Astrocyte (in vitro differentiated cells and primary cell): ENCODE results near the gene UBAC1. TPM values are rescaled to one million over a fixed set of nuclear protein-coding genes. Genes with fewer than 3 reads are reported as not detected.

Experiments
- DNase-seq: peaks from one replicate; pipeline ENCODE4 v3.0.0-alpha.2; 2010; ENCODE audit warnings: low read depth
- FAIRE-seq: peaks from 2 replicates; lab custom pipeline; 2011; peaks lifted over from hg19 to GRCh38; lab: Jason Lieb, UNC
- H2AFZ ChIP-seq: 2 replicates; pipeline ENCODE4 v1.6.0; 2012; ENCODE audit warnings: low read depth, low read length, inconsistent platforms
- H3K27ac ChIP-seq: 2 replicates; pipeline ENCODE4 v1.5.1; 2011; ENCODE audit warnings: low read depth, low read length, inconsistent platforms
- H3K27me3 ChIP-seq: 2 replicates; pipeline ENCODE4 v1.6.0; 2011; ENCODE audit warnings: low read length, inconsistent platforms; ENCODE audit not compliant: insufficient read depth
- H3K36me3 ChIP-seq: 2 replicates; pipeline ENCODE4 v1.5.1; 2011; ENCODE audit warnings: low read length, inconsistent platforms; ENCODE audit not compliant: insufficient read depth
- H3K4me1 ChIP-seq: 2 replicates; pipeline ENCODE4 v1.5.1; 2011; ENCODE audit warnings: low read length, inconsistent platforms; ENCODE audit not compliant: insufficient read depth
- H3K4me2 ChIP-seq: 2 replicates; pipeline ENCODE4 v1.6.0; 2012; ENCODE audit warnings: low read length, inconsistent platforms
- H3K4me3 ChIP-seq: 2 replicates; pipeline ENCODE4 v1.5.1; 2011; ENCODE audit warnings: low read depth, mild to moderate bottlenecking, low read length, inconsistent platforms; ENCODE audit not compliant: insufficient read depth
- H3K79me2 ChIP-seq: 2 replicates; pipeline ENCODE4 v1.6.0; 2012; ENCODE audit warnings: mild to moderate bottlenecking, low read length, inconsistent platforms; ENCODE audit not compliant: insufficient read depth
- H3K9ac ChIP-seq: 2 replicates; pipeline ENCODE4 v1.6.0; 2012; ENCODE audit warnings: mild to moderate bottlenecking, low read length, inconsistent platforms
- H3K9me3 ChIP-seq: 2 replicates; pipeline ENCODE4 v1.5.1; 2012; ENCODE audit warnings: low read depth, mild to moderate bottlenecking, low read length, inconsistent platforms; ENCODE audit not compliant: insufficient read depth
- H4K20me1 ChIP-seq: 2 replicates; pipeline ENCODE4 v1.6.0; 2012; ENCODE audit warnings: low read length, inconsistent platforms; ENCODE audit not compliant: insufficient read depth
- H3K27ac Mint-ChIP-seq: one replicate; pipeline ENCODE4 v1.8.0; 2021; ENCODE audit warnings: mild to moderate bottlenecking, mixed read lengths; ENCODE audit not compliant: unreplicated experiment
- H3K27me3 Mint-ChIP-seq: one replicate; pipeline ENCODE4 v1.8.0; 2021; ENCODE audit warnings: low read depth, mixed read lengths; ENCODE audit not compliant: unreplicated experiment
- H3K36me3 Mint-ChIP-seq: one replicate; pipeline ENCODE4 v1.8.0; 2021; ENCODE audit warnings: low read depth, mixed read lengths; ENCODE audit not compliant: unreplicated experiment
- H3K4me1 Mint-ChIP-seq: one replicate; pipeline ENCODE4 v1.8.0; 2021; ENCODE audit warnings: low read depth, mixed read lengths; ENCODE audit not compliant: unreplicated experiment
- H3K4me3 Mint-ChIP-seq: one replicate; pipeline ENCODE4 v1.8.0; 2021; ENCODE audit warnings: mild to moderate bottlenecking, moderate library complexity, mixed read lengths; ENCODE audit not compliant: unreplicated experiment
- H3K9me3 Mint-ChIP-seq: one replicate; pipeline ENCODE4 v1.8.0; 2021; ENCODE audit warnings: mild to moderate bottlenecking, mixed read lengths; ENCODE audit not compliant: unreplicated experiment
- CTCF ChIP-seq: IDR thresholded peaks from 2 replicates; pipeline ENCODE4 v1.5.1; 2011; ENCODE audit warnings: low read depth, mild to moderate bottlenecking, inconsistent platforms, low read length, moderate library complexity; ENCODE audit not compliant: insufficient read depth
- EZH2 ChIP-seq: IDR thresholded peaks from 2 replicates; pipeline ENCODE4 v1.6.1; 2012; ENCODE audit warnings: mild to moderate bottlenecking, low read length, inconsistent platforms; ENCODE audit not compliant: insufficient read depth
- total RNA-seq: library from RNA; stranded (reverse); gene quantifications from 2 replicates; pipeline ENCODE4 v1.2.1, GENCODE V29; 2021

UBAC1 gene
- total RNA-seq, 1 donor from 2014 or later: 31.8 TPM

DNA sequence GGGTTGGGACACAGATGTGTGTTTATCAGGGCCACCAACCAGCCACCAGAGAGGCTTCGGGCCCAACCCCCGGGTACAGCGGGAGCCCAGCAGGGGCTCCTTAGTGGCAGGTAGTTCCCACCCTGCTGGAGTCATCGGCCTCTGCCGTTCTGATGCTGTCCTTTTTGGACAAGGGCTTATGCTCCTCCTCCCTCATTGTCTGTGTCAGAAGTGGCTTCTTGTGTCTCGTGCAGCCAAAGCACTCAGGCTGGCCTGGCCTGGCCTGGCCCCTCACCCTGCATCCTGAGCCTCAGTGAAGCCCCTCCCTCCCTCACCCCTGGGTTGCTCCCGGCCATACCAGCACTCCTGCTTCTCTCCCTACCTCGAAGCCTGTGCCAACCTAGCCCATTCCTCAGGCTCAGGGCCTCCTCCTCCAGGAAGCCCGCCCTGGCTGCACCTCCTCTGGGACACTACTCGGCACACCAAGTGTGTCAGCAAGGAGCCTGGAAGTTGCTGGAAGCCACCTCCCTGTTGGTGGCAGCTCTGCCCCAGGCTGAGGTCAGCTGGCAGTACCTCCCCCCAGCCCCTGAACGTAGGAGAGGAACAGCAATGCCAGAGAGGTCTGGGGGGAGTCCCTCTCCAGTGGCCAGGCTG, 4.1 kb upstream of the UBAC1 start:
- no peak overlapping the region for H3K9ac ChIP-seq
- H3K79me2 ChIP-seq: peaks cover 6% of the 10 kb centered on the region
- Mint-ChIP-seq H3K9me3 (no peaks in the 10 kb centered on the region), H3K4me3 (no peak overlapping the region), H3K27me3 (peaks cover 16% of the 10 kb centered on the region), H3K27ac (no peak overlapping the region), H3K36me3 (no peaks in the 10 kb centered on the region), H3K4me1 (peaks cover 10% of the 10 kb centered on the region)
- FAIRE-seq (no peak), DNase-seq (no peak)
- no peak overlapping the region for H3K4me3 ChIP-seq
- H3K36me3 ChIP-seq: no peaks in the 10 kb centered on the region
- no peak overlapping the region for H3K4me2 ChIP-seq
- no peak overlapping the region for H3K27ac ChIP-seq
- H3K4me1 ChIP-seq: peaks cover 6% of the 10 kb centered on the region
- H4K20me1 ChIP-seq: peaks cover 14% of the 10 kb centered on the region
- H3K27me3 ChIP-seq: no peaks in the 10 kb centered on the region
- no peak for TF ChIP-seq EZH2
- no peak for TF ChIP-seq CTCF
- no peak overlapping the region for H2AFZ ChIP-seq
- no peaks in the 10 kb centered on the region for H3K9me3 ChIP-seq

DNA sequence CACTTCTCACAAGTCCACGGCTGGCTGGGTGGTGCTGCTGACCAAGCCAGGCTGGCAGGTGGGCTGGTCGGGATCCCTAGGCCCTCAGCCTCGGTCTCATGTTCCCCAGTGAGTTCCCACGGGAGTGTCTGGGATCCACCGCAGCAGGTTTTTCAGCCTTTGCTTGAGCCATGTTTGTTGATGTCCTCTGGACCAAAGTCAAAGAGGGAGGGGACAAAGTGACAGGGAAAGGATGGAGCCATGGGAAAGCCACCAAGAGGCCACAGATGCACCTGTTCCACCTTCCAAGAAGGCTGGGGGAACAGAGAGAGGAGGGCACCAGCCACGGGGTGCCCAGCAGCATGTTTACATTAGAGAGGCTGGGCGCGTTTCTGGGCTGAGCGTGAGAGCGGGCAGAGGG, 2.8 kb upstream of the UBAC1 start:
- Histone ChIP-seq H3K27me3 (no peaks in the 10 kb centered on the region), H4K20me1 (peaks cover 24% of the 10 kb centered on the region), H3K9ac (no peak overlapping the region), H3K79me2 (peaks cover 17% of the 10 kb centered on the region), H3K36me3 (no peaks in the 10 kb centered on the region), H3K4me1 (peaks cover 14% of the 10 kb centered on the region), H2AFZ (no peak overlapping the region), H3K9me3 (no peaks in the 10 kb centered on the region), H3K27ac (no peak overlapping the region), H3K4me3 (no peak overlapping the region), H3K4me2 (no peak overlapping the region)
- Mint-ChIP-seq H3K4me1 (peaks cover 10% of the 10 kb centered on the region), H3K36me3 (no peaks in the 10 kb centered on the region), H3K9me3 (no peaks in the 10 kb centered on the region), H3K4me3 (no peak overlapping the region), H3K27me3 (peaks cover 11% of the 10 kb centered on the region), H3K27ac (no peak overlapping the region)
- FAIRE-seq (no peak), DNase-seq (no peak)
- TF ChIP-seq CTCF (no peak), EZH2 (no peak)

- Mint-ChIP-seq H3K27ac (no peak overlapping the region), H3K4me1 (peaks cover 10% of the 10 kb centered on the region), H3K4me3 (no peak overlapping the region), H3K36me3 (peaks cover 2% of the 10 kb centered on the region), H3K9me3 (no peaks in the 10 kb centered on the region), H3K27me3 (peaks cover 11% of the 10 kb centered on the region)
- DNase-seq (no peak), FAIRE-seq (no peak)
- TF ChIP-seq CTCF (no peak), EZH2 (no peak)
- Histone ChIP-seq H3K9me3 (no peaks in the 10 kb centered on the region), H3K9ac (no peak overlapping the region), H3K27ac (no peak overlapping the region), H3K79me2 (peaks cover 23% of the 10 kb centered on the region), H3K36me3 (no peaks in the 10 kb centered on the region), H3K4me3 (no peak overlapping the region), H4K20me1 (peaks cover 27% of the 10 kb centered on the region), H3K4me1 (peaks cover 14% of the 10 kb centered on the region), H3K27me3 (no peaks in the 10 kb centered on the region), H3K4me2 (no peak overlapping the region), H2AFZ (no peak overlapping the region)
Measured at GRCh38 chr9:135963338-135963737, 2.2 kb upstream of the UBAC1 start.
